Astrocyte (in vitro differentiated cells and primary cell): ENCODE data around the gene GPR21. TPM values are rescaled to one million over a fixed set of nuclear protein-coding genes. Genes with fewer than 3 reads are reported as not detected.

ENCODE experiments used
- DNase-seq: peaks from one replicate; pipeline ENCODE4 v3.0.0-alpha.2; 2010; ENCODE audit warnings: low read depth
- FAIRE-seq: peaks from 2 replicates; lab custom pipeline; 2011; peaks lifted over from hg19 to GRCh38; lab: Jason Lieb, UNC
- H2AFZ ChIP-seq: 2 replicates; pipeline ENCODE4 v1.6.0; 2012; ENCODE audit warnings: low read depth, low read length, inconsistent platforms
- H3K27ac ChIP-seq: 2 replicates; pipeline ENCODE4 v1.5.1; 2011; ENCODE audit warnings: low read depth, low read length, inconsistent platforms
- H3K27me3 ChIP-seq: 2 replicates; pipeline ENCODE4 v1.6.0; 2011; ENCODE audit warnings: low read length, inconsistent platforms; ENCODE audit not compliant: insufficient read depth
- H3K36me3 ChIP-seq: 2 replicates; pipeline ENCODE4 v1.5.1; 2011; ENCODE audit warnings: low read length, inconsistent platforms; ENCODE audit not compliant: insufficient read depth
- H3K4me1 ChIP-seq: 2 replicates; pipeline ENCODE4 v1.5.1; 2011; ENCODE audit warnings: low read length, inconsistent platforms; ENCODE audit not compliant: insufficient read depth
- H3K4me2 ChIP-seq: 2 replicates; pipeline ENCODE4 v1.6.0; 2012; ENCODE audit warnings: low read length, inconsistent platforms
- H3K4me3 ChIP-seq: 2 replicates; pipeline ENCODE4 v1.5.1; 2011; ENCODE audit warnings: low read depth, mild to moderate bottlenecking, low read length, inconsistent platforms; ENCODE audit not compliant: insufficient read depth
- H3K79me2 ChIP-seq: 2 replicates; pipeline ENCODE4 v1.6.0; 2012; ENCODE audit warnings: mild to moderate bottlenecking, low read length, inconsistent platforms; ENCODE audit not compliant: insufficient read depth
- H3K9ac ChIP-seq: 2 replicates; pipeline ENCODE4 v1.6.0; 2012; ENCODE audit warnings: mild to moderate bottlenecking, low read length, inconsistent platforms
- H3K9me3 ChIP-seq: 2 replicates; pipeline ENCODE4 v1.5.1; 2012; ENCODE audit warnings: low read depth, mild to moderate bottlenecking, low read length, inconsistent platforms; ENCODE audit not compliant: insufficient read depth
- H4K20me1 ChIP-seq: 2 replicates; pipeline ENCODE4 v1.6.0; 2012; ENCODE audit warnings: low read length, inconsistent platforms; ENCODE audit not compliant: insufficient read depth
- H3K27ac Mint-ChIP-seq: one replicate; pipeline ENCODE4 v1.8.0; 2021; ENCODE audit warnings: mild to moderate bottlenecking, mixed read lengths; ENCODE audit not compliant: unreplicated experiment
- H3K27me3 Mint-ChIP-seq: one replicate; pipeline ENCODE4 v1.8.0; 2021; ENCODE audit warnings: low read depth, mixed read lengths; ENCODE audit not compliant: unreplicated experiment
- H3K36me3 Mint-ChIP-seq: one replicate; pipeline ENCODE4 v1.8.0; 2021; ENCODE audit warnings: low read depth, mixed read lengths; ENCODE audit not compliant: unreplicated experiment
- H3K4me1 Mint-ChIP-seq: one replicate; pipeline ENCODE4 v1.8.0; 2021; ENCODE audit warnings: low read depth, mixed read lengths; ENCODE audit not compliant: unreplicated experiment
- H3K4me3 Mint-ChIP-seq: one replicate; pipeline ENCODE4 v1.8.0; 2021; ENCODE audit warnings: mild to moderate bottlenecking, moderate library complexity, mixed read lengths; ENCODE audit not compliant: unreplicated experiment
- H3K9me3 Mint-ChIP-seq: one replicate; pipeline ENCODE4 v1.8.0; 2021; ENCODE audit warnings: mild to moderate bottlenecking, mixed read lengths; ENCODE audit not compliant: unreplicated experiment
- EZH2 ChIP-seq: IDR thresholded peaks from 2 replicates; pipeline ENCODE4 v1.6.1; 2012; ENCODE audit warnings: mild to moderate bottlenecking, low read length, inconsistent platforms; ENCODE audit not compliant: insufficient read depth
- total RNA-seq: library from RNA; stranded (reverse); gene quantifications from 2 replicates; pipeline ENCODE4 v1.2.1, GENCODE V29; 2021
- TF ChIP-seq, protein P1 (sequence below): IDR thresholded peaks from 2 replicates; pipeline ENCODE4 v1.5.1; 2011; ENCODE audit warnings: low read depth, mild to moderate bottlenecking, inconsistent platforms, low read length, moderate library complexity; ENCODE audit not compliant: insufficient read depth

Gene GPR21
- total RNA-seq, 1 donor from 2014 or later, result 1.6 TPM

DNA sequence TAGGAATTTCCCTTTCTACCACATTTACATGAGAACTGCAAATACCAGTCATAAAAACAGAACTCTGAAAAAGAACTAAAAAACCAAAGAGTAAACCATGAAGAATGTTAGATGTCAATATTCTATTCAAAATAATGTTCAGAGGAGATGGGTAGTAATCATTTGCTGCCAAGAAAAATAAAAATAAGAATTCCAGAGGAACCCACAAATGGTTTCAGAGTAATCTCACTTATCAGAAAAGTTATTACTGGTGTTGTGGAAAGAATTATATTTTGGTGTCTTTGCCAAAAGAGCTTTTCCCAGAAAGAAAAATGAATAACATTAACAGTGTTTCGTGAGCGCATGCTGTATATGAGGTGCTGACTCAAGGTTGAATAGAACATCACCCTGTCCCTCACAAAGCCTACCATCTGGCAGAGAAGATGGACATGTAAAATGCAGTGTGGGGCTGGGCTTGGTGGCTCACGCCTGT, 35.6 kb downstream of the GPR21 start:
- H3K36me3 Mint-ChIP-seq, result peaks cover 5% of the 10 kb centered on the region
- TF ChIP-seq EZH2, result no peak
- TF ChIP-seq, protein P1, sequence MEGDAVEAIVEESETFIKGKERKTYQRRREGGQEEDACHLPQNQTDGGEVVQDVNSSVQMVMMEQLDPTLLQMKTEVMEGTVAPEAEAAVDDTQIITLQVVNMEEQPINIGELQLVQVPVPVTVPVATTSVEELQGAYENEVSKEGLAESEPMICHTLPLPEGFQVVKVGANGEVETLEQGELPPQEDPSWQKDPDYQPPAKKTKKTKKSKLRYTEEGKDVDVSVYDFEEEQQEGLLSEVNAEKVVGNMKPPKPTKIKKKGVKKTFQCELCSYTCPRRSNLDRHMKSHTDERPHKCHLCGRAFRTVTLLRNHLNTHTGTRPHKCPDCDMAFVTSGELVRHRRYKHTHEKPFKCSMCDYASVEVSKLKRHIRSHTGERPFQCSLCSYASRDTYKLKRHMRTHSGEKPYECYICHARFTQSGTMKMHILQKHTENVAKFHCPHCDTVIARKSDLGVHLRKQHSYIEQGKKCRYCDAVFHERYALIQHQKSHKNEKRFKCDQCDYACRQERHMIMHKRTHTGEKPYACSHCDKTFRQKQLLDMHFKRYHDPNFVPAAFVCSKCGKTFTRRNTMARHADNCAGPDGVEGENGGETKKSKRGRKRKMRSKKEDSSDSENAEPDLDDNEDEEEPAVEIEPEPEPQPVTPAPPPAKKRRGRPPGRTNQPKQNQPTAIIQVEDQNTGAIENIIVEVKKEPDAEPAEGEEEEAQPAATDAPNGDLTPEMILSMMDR, result no peak
- Histone ChIP-seq H3K27ac (peak overlapping the region; percentile 64), H3K27me3 (no peaks in the 10 kb centered on the region), H3K4me2 (peak overlapping the region; percentile 24), H3K36me3 (peaks cover 18% of the 10 kb centered on the region), H2AFZ (no peak overlapping the region), H3K9me3 (no peaks in the 10 kb centered on the region), H3K79me2 (no peaks in the 10 kb centered on the region), H3K4me1 (peaks cover 32% of the 10 kb centered on the region), H4K20me1 (no peaks in the 10 kb centered on the region), H3K4me3 (no peak overlapping the region), H3K9ac (peak overlapping the region; percentile 34)
- no peaks in the 10 kb centered on the region for H3K9me3 Mint-ChIP-seq
- DNase-seq, result peak; percentile 95
- no peak overlapping the region for H3K27ac Mint-ChIP-seq
- FAIRE-seq, result no peak
- no peaks in the 10 kb centered on the region for H3K27me3 Mint-ChIP-seq
- H3K4me3 Mint-ChIP-seq, result no peak overlapping the region
- H3K4me1 Mint-ChIP-seq, result peaks cover 25% of the 10 kb centered on the region

DNA sequence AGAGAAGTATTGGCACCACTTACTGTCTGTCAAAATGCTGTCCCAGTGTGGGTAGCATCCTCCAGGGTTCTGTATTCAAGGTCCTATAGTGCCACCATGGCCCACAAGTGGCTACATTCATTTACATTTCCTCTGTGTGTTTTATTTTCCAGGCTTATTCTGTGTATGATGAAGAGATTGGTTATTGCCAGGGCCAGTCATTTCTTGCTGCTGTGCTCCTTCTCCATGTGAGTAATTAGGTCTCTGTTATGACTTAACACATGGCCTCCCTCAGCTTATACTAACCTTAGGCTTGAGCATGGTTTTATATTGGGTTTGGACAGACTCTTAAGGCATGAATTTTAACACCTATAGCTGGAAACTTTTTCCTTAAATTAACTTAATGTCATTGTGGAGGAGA, 36.7 kb downstream of the GPR21 start:
- no peak for DNase-seq
- Histone ChIP-seq H3K27me3 (no peaks in the 10 kb centered on the region), H3K4me3 (no peak overlapping the region), H3K4me2 (no peak overlapping the region), H4K20me1 (no peaks in the 10 kb centered on the region), H3K36me3 (peaks cover 18% of the 10 kb centered on the region), H2AFZ (no peak overlapping the region), H3K9me3 (no peaks in the 10 kb centered on the region), H3K27ac (no peak overlapping the region), H3K4me1 (peaks cover 34% of the 10 kb centered on the region), H3K79me2 (no peaks in the 10 kb centered on the region), H3K9ac (no peak overlapping the region)
- no peaks in the 10 kb centered on the region for H3K27me3 Mint-ChIP-seq
- H3K4me3 Mint-ChIP-seq, result no peak overlapping the region
- no peaks in the 10 kb centered on the region for H3K9me3 Mint-ChIP-seq
- H3K27ac Mint-ChIP-seq, result no peak overlapping the region
- TF ChIP-seq, protein P1, result no peak
- no peak for TF ChIP-seq EZH2
- FAIRE-seq, result no peak
- H3K4me1 Mint-ChIP-seq, result peaks cover 23% of the 10 kb centered on the region
- peaks cover 5% of the 10 kb centered on the region for H3K36me3 Mint-ChIP-seq

DNA sequence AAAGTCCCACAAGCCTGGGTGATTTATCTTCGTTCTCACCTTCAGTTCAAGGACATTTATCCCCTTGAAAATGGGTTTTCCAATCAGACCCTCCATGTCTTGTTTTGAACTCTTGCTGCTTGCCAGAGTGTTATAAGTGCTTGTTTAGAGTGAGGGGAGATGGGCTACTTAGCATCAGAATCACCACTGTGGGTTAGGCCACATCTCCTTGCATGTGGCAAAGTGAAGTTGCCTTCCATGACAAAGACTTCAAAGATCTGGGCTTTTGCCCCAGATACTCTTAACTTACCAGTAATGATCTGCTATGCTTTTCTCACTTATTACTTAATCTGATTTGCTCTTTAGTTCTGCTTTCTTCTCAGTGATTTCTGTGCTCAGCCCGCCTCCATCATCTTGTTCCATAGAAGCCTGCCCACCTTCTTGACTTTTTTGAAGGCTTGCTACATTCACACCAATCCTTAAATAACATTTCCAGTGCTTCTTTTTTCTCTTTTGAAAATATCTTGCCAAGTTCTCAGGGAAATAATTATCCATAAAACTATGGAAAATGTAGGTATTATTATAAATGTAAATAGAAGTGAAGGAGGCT, 39.0 kb downstream of the GPR21 start:
- Histone ChIP-seq H3K4me2 (no peak overlapping the region), H3K36me3 (peaks cover 10% of the 10 kb centered on the region), H3K27me3 (no peaks in the 10 kb centered on the region), H2AFZ (no peak overlapping the region), H3K27ac (no peak overlapping the region), H3K4me3 (no peak overlapping the region), H3K4me1 (peaks cover 30% of the 10 kb centered on the region), H4K20me1 (no peaks in the 10 kb centered on the region), H3K9ac (no peak overlapping the region), H3K79me2 (no peaks in the 10 kb centered on the region), H3K9me3 (no peaks in the 10 kb centered on the region)
- FAIRE-seq (no peak), DNase-seq (no peak)
- peaks cover 3% of the 10 kb centered on the region for H3K36me3 Mint-ChIP-seq
- TF ChIP-seq EZH2, result no peak
- TF ChIP-seq, protein P1, result no peak
- no peaks in the 10 kb centered on the region for H3K27me3 Mint-ChIP-seq
- no peak overlapping the region for H3K4me3 Mint-ChIP-seq
- no peak overlapping the region for H3K27ac Mint-ChIP-seq
- peaks cover 16% of the 10 kb centered on the region for H3K4me1 Mint-ChIP-seq
- H3K9me3 Mint-ChIP-seq, result no peaks in the 10 kb centered on the region
